ENCODE data around the gene CCDC154. TPM values are rescaled to one million over a fixed set of nuclear protein-coding genes. Genes with fewer than 3 reads are reported as not detected.

The CCDC154 gene
- total and polyA plus RNA-seq, 10 of the 15 experiments (the other 5 are each of a cell fraction or from before 2014, with no cell fraction given): 0.06 to 0.26 (median 0.25) TPM; not detected in 7

GRCh38 chr16:1466968-1467521 is 22.7 kb upstream of the CCDC154 start:
- H3K4me1 ChIP-seq (ENCODE audit: control insufficient read depth, insufficient read depth, low read length): peaks cover 16% of the 10 kb centered on the region
- TF ChIP-seq ZBTB33 (IDR thresholded peaks at IDR 0.05) (no peak), STAT1 (conservative IDR thresholded peaks at IDR 0.05) (no peak), E2F8 (IDR thresholded peaks at IDR 0.05; ENCODE audit: low read depth, partially characterized antibody) (no peak), BRCA1 (IDR thresholded peaks at IDR 0.05; ENCODE audit: low read depth, low read length) (no peak), POLR2A (IDR thresholded peaks at IDR 0.05; ENCODE audit: low read depth, low read length) (no peak), ZBTB4 (CRISPR knock-in tag; IDR thresholded peaks at IDR 0.05) (no peak), CREB1 (IDR thresholded peaks at IDR 0.05; ENCODE audit: low read depth) (no peak), POLR2AphosphoS5 (IDR thresholded peaks at IDR 0.05; ENCODE audit: low read length) (no peak), ZSCAN29 (IDR thresholded peaks at IDR 0.05) (no peak), CHD2 (IDR thresholded peaks at IDR 0.05; ENCODE audit: borderline replicate concordance, low read depth, low read length) (no peak)
- peaks cover 36% of the 10 kb centered on the region for H3K79me2 ChIP-seq (ENCODE audit: control insufficient read depth, insufficient read depth, low read length)
- no peak overlapping the region for H3K4me3 ChIP-seq
- SMC1A ChIA-PET (ENCODE audit: uncharacterized antibody, unreplicated experiment): no interaction called here
- RAD21 ChIA-PET (ENCODE audit: unreplicated experiment): no interaction called here
- H3K9me3 ChIP-seq (replicated peaks; ENCODE audit: control insufficient read depth, insufficient read depth, low read length): no peaks in the 10 kb centered on the region
- DNase-seq (ENCODE audit: low read depth, low spot score): no peak
- no TSS peak for BruUV-seq (replicated peaks)
- in situ Hi-C loops (cut with MboI): no loop called here
- no peaks in the 10 kb centered on the region for H4K20me1 ChIP-seq (ENCODE audit: control insufficient read depth, insufficient read depth)
- no peaks in the 10 kb centered on the region for H3K36me3 ChIP-seq (ENCODE audit: control insufficient read depth in 2 of 2, insufficient read depth in 2 of 2, low read length in 1 of 2)
- intact Hi-C loops (cut with micrococcal nuclease; ENCODE audit: unreplicated experiment): no loop called here
- H3K9ac ChIP-seq (ENCODE audit: control insufficient read depth, insufficient read depth, low read length): no peak overlapping the region
- POLR2A ChIA-PET: no interaction called here
- no peaks in the 10 kb centered on the region for H3K27me3 ChIP-seq (replicated peaks in 1 of 2; ENCODE audit: control insufficient read depth in 2 of 2, insufficient read depth in 2 of 2, low read length in 1 of 2)
- H3K27ac ChIP-seq (ENCODE audit: control insufficient read depth, insufficient read depth): no peak overlapping the region
- CTCF ChIA-PET: no interaction called here
- H3K4me2 ChIP-seq (ENCODE audit: control insufficient read depth, insufficient read depth): no peak overlapping the region
- no peak overlapping the region for H2AFZ ChIP-seq (ENCODE audit: control insufficient read depth, low read depth, low read length)
- FAIRE-seq: no peak
- no peak for ATAC-seq
- WGBS (ENCODE audit: insufficient coverage, insufficient replicate concordance, low lambda C conversion rate, missing lambda C conversion rate): 82% methylated on average over 13 of the region's 14 CpGs

Data from GM12878 (cell line).